ENCODE data around the gene CNKSR3.

CNKSR3 gene

GRCh38 chr6:154434662-154435061, 75.8 kb downstream of the CNKSR3 start:
- Histone ChIP-seq H3K4me3 (replicated peaks; ENCODE audit: low read depth, low read length) (no peak overlapping the region), H3K36me3 (ENCODE audit: control insufficient read depth, insufficient read depth, low read length) (no peaks in the 10 kb centered on the region), H3K27me3 (replicated peaks; ENCODE audit: control insufficient read depth, insufficient read depth, low read length) (no peaks in the 10 kb centered on the region)
- TF ChIP-seq CTCF (IDR thresholded peaks at IDR 0.05; ENCODE audit: insufficient read depth, low read length, poor library complexity, severe bottlenecking): no peak
- DNase-seq (ENCODE audit: extremely low read depth, insufficient read length): no peak

GRCh38 chr6:154433477-154434241, 76.8 kb downstream of the CNKSR3 start:
- H3K4me3 ChIP-seq (replicated peaks; ENCODE audit: low read depth, low read length): no peak overlapping the region
- DNase-seq (ENCODE audit: extremely low read depth, insufficient read length): no peak
- no peak for TF ChIP-seq CTCF (IDR thresholded peaks at IDR 0.05; ENCODE audit: insufficient read depth, low read length, poor library complexity, severe bottlenecking)
- no peaks in the 10 kb centered on the region for H3K27me3 ChIP-seq (replicated peaks; ENCODE audit: control insufficient read depth, insufficient read depth, low read length)
- H3K36me3 ChIP-seq (ENCODE audit: control insufficient read depth, insufficient read depth, low read length): no peaks in the 10 kb centered on the region

GRCh38 chr6:154432533-154433476, 77.7 kb downstream of the CNKSR3 start:
- no peak for DNase-seq (ENCODE audit: extremely low read depth, insufficient read length)
- no peak for TF ChIP-seq CTCF (IDR thresholded peaks at IDR 0.05; ENCODE audit: insufficient read depth, low read length, poor library complexity, severe bottlenecking)

GRCh38 chr6:154430481-154430919, 80.0 kb downstream of the CNKSR3 start:
- no peaks in the 10 kb centered on the region for H3K36me3 ChIP-seq (ENCODE audit: control insufficient read depth, insufficient read depth, low read length)
- DNase-seq (ENCODE audit: extremely low read depth, insufficient read length): no peak
- no peak for TF ChIP-seq CTCF (IDR thresholded peaks at IDR 0.05; ENCODE audit: insufficient read depth, low read length, poor library complexity, severe bottlenecking)
- no peaks in the 10 kb centered on the region for H3K27me3 ChIP-seq (replicated peaks; ENCODE audit: control insufficient read depth, insufficient read depth, low read length)
- no peak overlapping the region for H3K4me3 ChIP-seq (replicated peaks; ENCODE audit: low read depth, low read length)

More at GRCh38 chr6:154432533-154433476, 77.7 kb downstream of the CNKSR3 start:
- no peaks in the 10 kb centered on the region for H3K27me3 ChIP-seq (replicated peaks; ENCODE audit: control insufficient read depth, insufficient read depth, low read length)
- H3K36me3 ChIP-seq (ENCODE audit: control insufficient read depth, insufficient read depth, low read length): no peaks in the 10 kb centered on the region
- no peak overlapping the region for H3K4me3 ChIP-seq (replicated peaks; ENCODE audit: low read depth, low read length)

GRCh38 chr6:154429711-154430110, 80.8 kb downstream of the CNKSR3 start:
- Histone ChIP-seq H3K27me3 (replicated peaks; ENCODE audit: control insufficient read depth, insufficient read depth, low read length) (no peaks in the 10 kb centered on the region), H3K4me3 (replicated peaks; ENCODE audit: low read depth, low read length) (no peak overlapping the region), H3K36me3 (ENCODE audit: control insufficient read depth, insufficient read depth, low read length) (no peaks in the 10 kb centered on the region)
- no peak for DNase-seq (ENCODE audit: extremely low read depth, insufficient read length)
- TF ChIP-seq CTCF (IDR thresholded peaks at IDR 0.05; ENCODE audit: insufficient read depth, low read length, poor library complexity, severe bottlenecking): no peak
